GM08714 (cell line): ENCODE data around the gene KLHL35.

Experiments
- H3K4me3 ChIP-seq: fragments of 200-500 bp; sonication (Bioruptor generic); 2 replicates; pipeline ENCODE4 v1.5.1; 2014; ENCODE audit warnings: mild to moderate bottlenecking, low read length, inconsistent platforms
- ZNF274 ChIP-seq: IDR thresholded peaks from 2 replicates; pipeline ENCODE4 v1.6.1; 2012; ENCODE audit warnings: mild to moderate bottlenecking, low read depth, low read length

The KLHL35 gene

GRCh38 chr11:75461151-75461550 lies 28.1 kb upstream of the KLHL35 start:
- TF ChIP-seq ZNF274, result no peak
- no peak overlapping the region for H3K4me3 ChIP-seq

GRCh38 chr11:75456596-75457183 lies 23.7 kb upstream of the KLHL35 start:
- no peak for TF ChIP-seq ZNF274
- no peak overlapping the region for H3K4me3 ChIP-seq

- no peak overlapping the region for H3K4me3 ChIP-seq
- TF ChIP-seq ZNF274, result no peak
Observed at GRCh38 chr11:75454987-75455386, 22.0 kb upstream of the KLHL35 start.

- no peak overlapping the region for H3K4me3 ChIP-seq
- TF ChIP-seq ZNF274, result no peak
Observed at GRCh38 chr11:75453916-75454655, 21.1 kb upstream of the KLHL35 start.

- TF ChIP-seq ZNF274, result no peak
- H3K4me3 ChIP-seq, result no peak overlapping the region
Observed at GRCh38 chr11:75450826-75451821, 18.1 kb upstream of the KLHL35 start.

GRCh38 chr11:75450236-75450635 lies 17.2 kb upstream of the KLHL35 start:
- no peak overlapping the region for H3K4me3 ChIP-seq
- TF ChIP-seq ZNF274, result no peak

- no peak overlapping the region for H3K4me3 ChIP-seq
- no peak for TF ChIP-seq ZNF274
Observed at GRCh38 chr11:75449776-75450175, 16.8 kb upstream of the KLHL35 start.

GRCh38 chr11:75449271-75449670 lies 16.3 kb upstream of the KLHL35 start:
- no peak overlapping the region for H3K4me3 ChIP-seq
- TF ChIP-seq ZNF274, result no peak

GRCh38 chr11:75447415-75447814 lies 14.4 kb upstream of the KLHL35 start:
- H3K4me3 ChIP-seq, result no peak overlapping the region
- TF ChIP-seq ZNF274, result no peak

- no peak overlapping the region for H3K4me3 ChIP-seq
- TF ChIP-seq ZNF274, result no peak
Observed at GRCh38 chr11:75445315-75445953, 12.4 kb upstream of the KLHL35 start.

- H3K4me3 ChIP-seq, result no peak overlapping the region
- TF ChIP-seq ZNF274, result no peak
Observed at GRCh38 chr11:75443043-75443442, 10.0 kb upstream of the KLHL35 start.

GRCh38 chr11:75442161-75442885 lies 9.3 kb upstream of the KLHL35 start:
- H3K4me3 ChIP-seq, result no peak overlapping the region
- TF ChIP-seq ZNF274, result no peak

- no peak for TF ChIP-seq ZNF274
- H3K4me3 ChIP-seq, result no peak overlapping the region
Observed at GRCh38 chr11:75441804-75442132, 8.8 kb upstream of the KLHL35 start.
